UCSD-AML1 (cell line): ENCODE results near the gene MINK1.
"Not testable (repeated sequence)": the region's sequence is repeated elsewhere in the genome, so short reads cannot be mapped to it uniquely, and the experiment has no call there.

Experiments used
- DNase-seq: peaks from one replicate; lab custom pipeline; 2025; ENCODE audit not compliant: unreplicated experiment; lab: John Stamatoyannopoulos, UW

MINK1 gene

DNA sequence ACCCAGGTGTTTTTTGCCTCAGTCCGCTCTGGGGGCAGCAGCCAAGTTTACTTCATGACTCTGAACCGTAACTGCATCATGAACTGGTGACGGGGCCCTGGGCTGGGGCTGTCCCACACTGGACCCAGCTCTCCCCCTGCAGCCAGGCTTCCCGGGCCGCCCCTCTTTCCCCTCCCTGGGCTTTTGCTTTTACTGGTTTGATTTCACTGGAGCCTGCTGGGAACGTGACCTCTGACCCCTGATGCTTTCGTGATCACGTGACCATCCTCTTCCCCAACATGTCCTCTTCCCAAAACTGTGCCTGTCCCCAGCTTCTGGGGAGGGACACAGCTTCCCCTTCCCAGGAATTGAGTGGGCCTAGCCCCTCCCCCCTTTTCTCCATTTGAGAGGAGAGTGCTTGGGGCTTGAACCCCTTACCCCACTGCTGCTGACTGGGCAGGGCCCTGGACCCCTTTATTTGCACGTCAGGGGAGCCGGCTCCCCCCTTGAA is 64.1 kb downstream of the MINK1 start:
- no peak for DNase-seq

DNA sequence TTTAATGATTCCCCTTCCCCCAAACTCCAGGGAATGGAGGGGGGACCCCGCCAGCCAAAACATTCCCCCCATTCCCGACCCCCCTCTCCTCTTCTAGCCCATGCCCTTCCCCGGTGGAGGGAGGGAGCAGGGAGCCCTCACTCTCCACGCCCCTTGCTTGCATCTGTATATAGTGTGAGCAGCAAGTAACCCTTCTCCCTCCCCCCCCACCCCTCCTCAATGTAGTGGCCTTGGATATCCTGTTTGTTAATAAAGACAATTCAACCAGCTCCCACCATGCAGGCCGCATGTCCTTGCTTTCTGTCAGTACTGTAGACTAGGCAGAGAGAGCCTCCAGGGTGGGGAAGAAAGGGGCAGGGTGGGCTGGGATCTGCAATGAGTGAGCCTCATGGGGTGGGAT is 64.6 kb downstream of the MINK1 start:
- no peak for DNase-seq

- DNase-seq: no peak
Observed at GRCh38 chr17:4898351-4898750, 65.2 kb downstream of the MINK1 start.

DNA sequence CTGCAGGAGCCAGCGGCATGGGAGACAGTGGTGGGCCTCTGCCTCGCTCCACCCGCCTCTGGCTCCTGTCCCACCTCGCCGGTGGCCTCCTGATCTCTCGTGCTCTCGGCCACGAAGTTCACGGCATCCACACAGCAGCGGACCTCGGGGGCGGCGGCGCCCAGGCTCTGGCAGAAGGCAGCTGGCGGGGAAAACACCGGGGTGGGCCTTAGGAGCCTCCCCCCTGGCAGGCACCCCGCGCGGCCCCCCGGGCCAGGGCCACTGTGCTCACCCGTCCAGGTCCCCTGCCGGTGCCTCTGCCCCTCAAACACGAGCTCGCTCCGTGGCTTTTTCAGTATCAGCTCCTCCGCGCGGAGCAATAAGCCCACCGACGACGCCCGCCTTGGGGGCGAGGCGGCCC is 65.8 kb downstream of the MINK1 start:
- no peak for DNase-seq

DNA sequence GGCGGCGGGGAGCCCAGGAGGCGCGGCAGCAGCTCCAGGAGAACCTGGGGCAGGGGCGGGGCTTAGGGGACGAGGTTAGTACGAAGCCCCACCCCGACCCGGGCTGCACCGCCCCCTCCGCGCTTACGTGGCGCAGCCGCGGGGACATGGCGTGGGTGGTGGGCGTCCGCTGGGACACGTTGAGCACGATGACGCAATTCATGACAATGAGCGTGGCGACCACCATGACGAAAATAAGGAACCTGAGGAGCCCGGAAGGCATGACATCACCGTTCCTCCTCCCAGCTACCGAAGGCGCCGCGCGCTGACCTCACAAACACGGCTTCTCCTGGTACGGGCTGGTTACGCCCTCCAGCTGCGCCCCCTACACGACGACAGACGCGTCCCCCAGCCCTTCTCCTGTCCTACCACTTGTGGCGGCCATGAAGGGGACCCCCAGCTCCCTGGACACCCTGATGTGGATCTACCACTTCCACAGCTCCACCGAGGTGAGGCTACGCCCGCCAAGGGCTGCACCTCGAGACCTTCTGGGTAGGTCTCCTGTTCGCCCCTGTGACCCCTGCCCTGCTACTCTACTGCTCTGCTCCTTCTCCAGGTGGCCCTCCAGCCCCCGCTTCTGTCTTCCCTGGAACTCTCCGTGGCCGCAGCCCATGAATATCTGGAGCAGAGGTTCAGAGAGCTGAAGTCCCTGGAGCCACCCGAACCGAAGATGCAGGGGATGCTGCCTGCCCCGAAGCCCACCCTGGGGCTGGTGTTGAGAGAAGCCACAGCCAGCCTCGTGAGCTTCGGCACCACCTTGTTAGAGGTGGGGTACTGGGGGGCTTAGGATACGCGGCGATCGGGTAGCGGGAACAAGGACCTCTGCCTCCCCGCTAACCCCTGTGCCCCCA is 66.4 kb downstream of the MINK1 start, which contains the start of gene C17orf107:
C17orf107 (plus strand) TSS at position 196 of the 890 bp plus-strand sequence; CDS start at position 423, 227 bp downstream.
- DNase-seq: no peak

DNA sequence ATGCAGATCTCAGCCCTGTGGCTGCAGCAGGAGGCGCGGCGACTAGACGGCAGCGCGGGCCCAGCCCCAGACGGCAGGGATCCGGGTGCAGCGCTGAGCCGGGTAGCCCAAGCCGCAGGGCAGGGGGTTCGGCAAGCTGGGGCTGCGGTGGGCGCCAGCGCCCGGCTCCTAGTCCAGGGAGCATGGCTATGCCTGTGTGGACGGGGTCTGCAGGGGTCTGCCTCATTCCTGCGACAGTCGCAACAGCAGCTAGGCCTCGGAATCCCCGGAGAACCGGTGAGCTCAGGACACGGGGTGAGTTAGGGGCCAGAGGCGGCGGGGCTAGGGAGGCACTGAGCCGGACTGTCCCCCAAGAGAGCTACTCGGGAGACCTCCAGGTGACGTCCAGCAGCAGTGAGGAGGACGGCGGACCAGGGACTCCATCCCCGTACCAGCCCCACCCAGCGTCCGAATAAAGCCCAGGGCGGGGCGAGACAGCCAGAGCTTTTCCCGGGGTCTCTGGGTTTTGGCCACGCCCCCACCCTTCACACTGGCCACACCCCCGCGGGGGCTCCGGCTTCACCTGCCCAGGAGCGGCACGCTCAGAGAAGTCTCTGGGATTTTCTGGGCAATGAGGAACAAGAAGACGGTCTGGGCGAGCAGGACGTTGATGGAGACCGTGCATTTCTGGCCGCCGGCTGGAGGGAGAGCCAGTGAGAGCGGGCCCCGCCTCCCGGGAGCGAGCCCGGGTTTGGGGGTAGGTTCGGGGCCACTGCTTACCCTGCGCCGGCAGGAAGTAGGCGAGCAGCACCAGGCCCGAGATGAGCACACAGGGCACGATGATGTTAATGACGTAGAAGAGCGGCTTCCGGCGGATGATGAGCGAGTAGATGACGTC is 67.3 kb downstream of the MINK1 start:
- DNase-seq: no peak

- DNase-seq: no peak
Observed at GRCh38 chr17:4901108-4901647, 68.0 kb downstream of the MINK1 start.

GRCh38 chr17:4901648-4902344 is 68.7 kb downstream of the MINK1 start:
- no peak for DNase-seq

DNA sequence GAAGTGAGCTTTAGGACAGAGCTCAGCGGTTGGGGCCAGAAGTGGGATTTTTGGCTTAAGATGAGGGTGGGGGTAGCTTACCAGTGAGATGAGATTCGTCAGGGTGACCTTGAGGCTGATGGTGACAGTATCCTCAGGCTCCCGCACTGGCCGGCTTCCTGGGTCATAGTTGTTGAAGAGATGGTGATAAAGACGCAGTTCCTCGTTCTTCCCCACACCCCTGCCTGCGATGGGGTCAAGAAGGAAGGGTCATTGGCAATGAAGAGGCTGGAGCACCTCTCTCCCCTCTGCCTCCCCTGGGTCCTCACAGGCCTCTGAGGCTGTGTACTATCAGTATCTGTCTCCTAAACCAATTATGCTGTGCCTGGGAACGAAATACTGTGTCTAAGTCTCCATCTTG is 69.4 kb downstream of the MINK1 start:
- no peak for DNase-seq

- peak; percentile 39 for DNase-seq
Observed at GRCh38 chr17:4903051-4903818, 70.1 kb downstream of the MINK1 start, which contains the start of gene CHRNE. Gene CHRNE, minus strand, starts transcription at chr17:4903098. Its CDS starts 35 bp downstream, at chr17:4903063.

DNA sequence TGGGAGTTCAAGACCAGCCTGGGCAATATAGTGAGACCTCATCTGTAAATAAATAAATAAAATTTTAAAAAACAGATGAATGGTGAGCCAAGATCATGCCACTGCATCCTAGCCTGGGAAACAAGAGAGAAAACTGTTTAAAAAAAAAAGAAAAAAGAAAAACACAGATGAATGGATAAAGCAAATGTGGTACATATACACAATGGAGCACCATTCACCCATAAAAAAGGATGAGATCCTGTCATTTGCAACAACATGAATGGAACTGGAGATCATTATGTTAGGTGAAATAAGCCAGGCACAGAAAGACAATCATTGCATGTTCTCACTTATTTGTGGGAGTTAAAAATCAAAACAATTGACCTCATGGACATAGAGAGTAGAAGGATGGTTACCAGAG is 73.5 kb downstream of the MINK1 start:
- DNase-seq: not testable (repeated sequence)

DNA sequence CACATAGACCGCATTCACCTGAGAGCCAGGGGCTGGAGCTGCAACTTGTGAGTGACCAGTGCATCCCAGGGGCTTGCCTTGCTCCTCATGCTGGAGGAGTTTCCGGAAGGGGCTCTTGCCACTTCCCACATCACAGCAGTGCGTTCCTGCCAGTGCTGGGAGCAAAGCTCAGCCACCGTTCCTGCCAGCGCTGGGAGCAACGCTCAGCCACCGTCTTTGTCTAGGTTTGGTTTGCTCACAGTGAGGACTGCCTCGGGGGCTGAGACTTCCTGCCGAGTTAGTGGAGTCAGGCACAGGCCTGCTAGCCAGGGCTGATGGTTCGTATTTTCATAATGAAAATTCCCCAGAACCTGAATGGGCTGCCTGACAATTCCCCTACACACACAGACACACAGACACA is 75.2 kb downstream of the MINK1 start:
- DNase-seq: peak; percentile 47

DNA sequence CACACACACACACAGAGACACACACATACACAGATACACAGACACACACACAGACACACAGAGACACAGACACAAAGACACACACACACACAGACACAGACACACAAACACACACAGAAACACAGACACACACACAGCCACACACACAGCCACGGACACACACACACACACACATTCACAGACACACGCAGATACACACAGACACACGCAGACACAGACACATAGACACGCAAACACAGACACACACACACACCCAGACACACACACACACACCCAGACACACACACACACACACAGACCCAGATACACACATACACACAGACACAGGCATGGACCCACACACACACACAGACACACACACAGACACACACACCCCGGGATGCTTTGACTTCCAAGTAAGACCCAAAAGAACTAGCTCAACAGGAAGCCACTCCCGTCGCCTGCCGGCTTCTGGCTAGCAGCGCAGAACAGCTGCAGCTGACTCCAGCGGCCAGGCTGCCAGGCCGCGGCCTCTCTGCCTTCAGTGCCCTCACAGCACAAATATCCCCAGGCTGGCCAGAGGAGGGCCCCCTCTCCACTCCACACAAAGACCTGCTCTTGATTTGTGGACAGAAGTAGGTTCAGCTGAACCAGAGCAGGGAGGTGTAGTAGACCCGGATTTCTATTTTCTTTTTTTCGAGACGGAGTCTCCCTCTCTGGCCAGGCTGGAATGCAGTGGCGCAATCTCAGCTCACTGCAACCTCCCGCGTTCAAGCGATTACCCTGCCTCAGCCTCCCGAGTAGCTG is 75.8 kb downstream of the MINK1 start:
- DNase-seq: peak; percentile 90

GRCh38 chr17:4913994-4914393 is 80.9 kb downstream of the MINK1 start:
- DNase-seq: no peak

DNA sequence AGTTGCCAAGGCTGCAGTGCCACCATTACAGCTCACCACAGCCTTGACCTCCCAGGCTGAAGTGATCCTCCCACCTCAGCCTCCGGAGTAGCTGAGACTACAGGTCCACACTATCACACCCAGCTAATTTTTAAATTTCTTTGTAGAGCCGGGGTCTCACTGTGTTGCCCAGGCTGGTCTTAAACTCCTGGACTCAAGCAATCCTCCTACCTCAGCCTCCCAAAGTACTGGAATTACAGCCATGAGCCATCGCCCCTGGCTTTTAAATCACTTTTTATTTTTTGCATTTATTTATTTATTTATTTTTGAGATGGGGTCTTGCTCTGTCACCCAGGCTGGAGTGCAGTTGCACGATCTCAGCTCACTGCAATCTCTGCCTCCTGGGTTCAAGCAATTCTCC is 81.4 kb downstream of the MINK1 start:
- not testable (repeated sequence) for DNase-seq

- DNase-seq: no peak
Observed at GRCh38 chr17:4919511-4920047, 86.4 kb downstream of the MINK1 start.

GRCh38 chr17:4920351-4921048 is 87.4 kb downstream of the MINK1 start:
- no peak for DNase-seq

GRCh38 chr17:4921320-4921719 is 88.2 kb downstream of the MINK1 start:
- DNase-seq: no peak
